T-cell (primary cell): Measurements from ENCODE around the gene ELSPBP1. TPM values are rescaled to one million over a fixed set of nuclear protein-coding genes. Genes with fewer than 3 reads are reported as not detected.
"Not testable (repeated sequence)": the region's sequence is repeated elsewhere in the genome, so short reads cannot be mapped to it uniquely, and the experiment has no call there.

Source experiments
- ATAC-seq, 4 experiments: fragments of 200-7000 bp in 3 of 4; fragments of 150-1000 bp in 1 of 4; cut with Tn5 transposase; replicated peaks in 1 of 4; 1 replicate in 3 of 4; 2 replicates in 1 of 4; pipeline ENCODE4 v1.10.0; 2021; ENCODE audit warnings: moderate library complexity in 3 of 4, mild to moderate bottlenecking in 2 of 4, moderate number of reproducible peaks in 1 of 4
- CTCF ChIA-PET, 2 donors: fragments of 300-600 bp; sonication (Branson Sonifier 250); formaldehyde crosslinking; loops; one replicate each; lab custom pipeline; 2022; ENCODE audit warnings: antibody characterized with exemption in 2 of 2; lab: Charles Lee
- POLR2A ChIA-PET, 2 donors: fragments of 300-600 bp; sonication (Branson Sonifier 250); formaldehyde crosslinking; loops; one replicate each; lab custom pipeline; 2022; ENCODE audit warnings: antibody characterized with exemption in 2 of 2; lab: Charles Lee
- DNase-seq, 35 experiments: peaks; one replicate each; pipeline versions ENCODE4 v3.0.0 to v3.0.0-alpha.2; 2013 to 2023
- H3K27ac ChIP-seq: one replicate; pipeline ENCODE4 v1.5.1; 2013; ENCODE audit warnings: low read length
- H3K27me3 ChIP-seq, 2 experiments: replicated peaks in 1 of 2; 1 replicate in 1 of 2; 2 replicates in 1 of 2; pipeline versions ENCODE4 v1.6.1 to v1.7.0; 2013; ENCODE audit warnings: low read length in 1 of 2, mixed read lengths in 1 of 2; ENCODE audit not compliant: control insufficient read depth in 2 of 2, insufficient read depth in 2 of 2; ENCODE audit errors: extremely low read depth in 1 of 2
- H3K36me3 ChIP-seq, 2 donors: 1 replicate in 1 of 2; 2 replicates in 1 of 2; pipeline versions ENCODE4 v1.6.1 to v1.7.0; 2013; ENCODE audit warnings: low read length in 1 of 2; ENCODE audit not compliant: control insufficient read depth in 2 of 2, insufficient read depth in 1 of 2; ENCODE audit errors: extremely low read depth in 1 of 2
- H3K4me1 ChIP-seq, 2 experiments: 1 replicate in 1 of 2; 2 replicates in 1 of 2; pipeline versions ENCODE4 v1.6.1 to v1.7.0; 2013; ENCODE audit warnings: low read length in 2 of 2, mixed read lengths in 1 of 2; ENCODE audit not compliant: insufficient read depth in 2 of 2, control insufficient read depth in 1 of 2; ENCODE audit errors: extremely low read depth in 1 of 2
- H3K4me3 ChIP-seq, 2 donors: 1 replicate in 1 of 2; 2 replicates in 1 of 2; pipeline versions ENCODE4 v1.5.1 to v1.7.0; 2013; ENCODE audit warnings: mild to moderate bottlenecking in 2 of 2, low read length in 1 of 2, moderate library complexity in 1 of 2; ENCODE audit not compliant: control insufficient read depth in 1 of 2; ENCODE audit errors: extremely low read depth in 1 of 2
- H3K9me3 ChIP-seq: 2 replicates; pipeline ENCODE4 v1.7.0; 2013
- H3K27ac Mint-ChIP-seq, 2 donors: one replicate each; pipeline ENCODE4 v1.8.0; 2020 to 2021; ENCODE audit warnings: mild to moderate bottlenecking in 2 of 2, mixed read lengths in 2 of 2
- H3K27me3 Mint-ChIP-seq, 2 donors: one replicate each; pipeline ENCODE4 v1.8.0; 2021 to 2022; ENCODE audit warnings: mixed read lengths in 2 of 2
- H3K36me3 Mint-ChIP-seq: one replicate; pipeline ENCODE4 v1.8.0; 2021; ENCODE audit warnings: mixed read lengths
- H3K4me1 Mint-ChIP-seq, 3 donors: one replicate each; pipeline ENCODE4 v1.8.0; 2020 to 2022; ENCODE audit warnings: mixed read lengths in 3 of 3, mild to moderate bottlenecking in 1 of 3
- H3K4me3 Mint-ChIP-seq, 3 donors: one replicate each; pipeline ENCODE4 v1.8.0; 2020 to 2022; ENCODE audit warnings: mild to moderate bottlenecking in 3 of 3, mixed read lengths in 3 of 3, moderate library complexity in 3 of 3
- H3K9me3 Mint-ChIP-seq, 3 donors: one replicate each; pipeline ENCODE4 v1.8.0; 2020 to 2022; ENCODE audit warnings: mixed read lengths in 3 of 3
- WGBS: methylation state at CpG from one replicate; pipeline ENCODE4 v1.1.5; 2013; ENCODE audit warnings: missing lambda C conversion rate; ENCODE audit not compliant: insufficient coverage; 5-methylcytosine and 5-hydroxymethylcytosine counted together
- total RNA-seq, 35 experiments: library from RNA in 6 of 35; stranded (reverse) in 6 of 35; fragments of 120-200 nt in 1 of 35; gene quantifications; one replicate each; pipeline versions ENCODE4 v1.2.1 to v1.2.4 and lab custom pipeline; 2013 to 2026

ELSPBP1 gene
- total RNA-seq, 5 donors from 2014 or later (not counting 1 experiment from before 2014, with no cell fraction given), result not detected

DNA sequence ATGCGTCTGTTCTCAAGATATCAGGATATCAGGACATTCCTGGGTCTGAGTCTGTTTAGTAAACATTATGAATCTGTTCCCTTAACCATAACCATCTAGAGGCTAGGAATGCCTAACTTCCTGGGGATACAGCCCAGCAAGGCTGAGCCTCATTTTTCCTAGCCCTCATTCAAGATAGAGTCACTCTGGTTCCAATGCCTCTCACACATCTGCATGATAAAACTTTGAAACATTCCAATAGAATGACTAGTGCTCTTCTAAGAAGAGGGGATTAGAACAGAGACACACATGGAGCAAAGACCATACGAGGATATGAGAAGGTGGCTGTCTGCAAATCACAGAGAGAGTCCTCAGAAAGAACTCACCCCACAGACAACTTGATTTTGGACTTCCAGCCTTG is 70.1 kb downstream of the ELSPBP1 start:
- Mint-ChIP-seq H3K4me1 (no peaks in the 10 kb centered on the region), H3K9me3 (no peaks in the 10 kb centered on the region), H3K27me3 (peaks cover 16 to 20% of the 10 kb centered on the region in 2 donors), H3K27ac (no peak overlapping the region), H3K4me3 (no peak overlapping the region), H3K36me3 (no peaks in the 10 kb centered on the region)
- no peak for DNase-seq
- Histone ChIP-seq H3K4me1 (no peaks in the 10 kb centered on the region), H3K27ac (no peak overlapping the region), H3K36me3 (no peaks in the 10 kb centered on the region), H3K9me3 (no peaks in the 10 kb centered on the region), H3K4me3 (no peak overlapping the region), H3K27me3 (peaks cover 0 to 26% of the 10 kb centered on the region in 2 experiments)
- POLR2A ChIA-PET, result no interaction called here
- WGBS, result no CpG with 5 or more reads among the region's 2 CpGs
- ATAC-seq, result no peak
- CTCF ChIA-PET, result no interaction called here

- ChIA-PET CTCF (interaction anchor here in 1 of 2 donors (0.6 kb wide), 1 partner anchor 26 kb away, joined by 3 read pairs; no protein-coding TSS in a partner anchor), POLR2A (interaction anchor here in 1 of 2 donors (0.6 kb wide), 1 partner anchor 247 kb away, joined by 3 read pairs; no protein-coding TSS in a partner anchor)
- peaks cover 0 to 16% of the 10 kb centered on the region in 2 experiments for H3K27me3 ChIP-seq
- H3K4me3 ChIP-seq, result no peak overlapping the region
- H3K36me3 Mint-ChIP-seq, result peaks cover 4% of the 10 kb centered on the region
- DNase-seq (no peak), ATAC-seq (no peak)
- H3K36me3 ChIP-seq, result no peaks in the 10 kb centered on the region
- no peak overlapping the region for H3K4me3 Mint-ChIP-seq
- no peaks in the 10 kb centered on the region for H3K4me1 Mint-ChIP-seq
- no peak overlapping the region for H3K27ac ChIP-seq
- H3K9me3 ChIP-seq, result no peaks in the 10 kb centered on the region
- no peaks in the 10 kb centered on the region for H3K9me3 Mint-ChIP-seq
- WGBS, result 43% methylated on average over 1 of the region's 2 CpGs
- H3K27ac Mint-ChIP-seq, result no peak overlapping the region
- H3K27me3 Mint-ChIP-seq, result peaks cover 0 to 8% of the 10 kb centered on the region in 2 donors
- H3K4me1 ChIP-seq, result no peaks in the 10 kb centered on the region
Observed at GRCh38 chr19:48069435-48069834, 75.0 kb downstream of the ELSPBP1 start.

- H3K36me3 Mint-ChIP-seq, H3K4me1 ChIP-seq, ATAC-seq, H3K27me3 Mint-ChIP-seq, DNase-seq, H3K4me3 Mint-ChIP-seq, POLR2A ChIA-PET, H3K4me1 Mint-ChIP-seq, H3K36me3 ChIP-seq, H3K9me3 ChIP-seq, H3K4me3 ChIP-seq, H3K27ac ChIP-seq, H3K27ac Mint-ChIP-seq, CTCF ChIA-PET, H3K9me3 Mint-ChIP-seq: not testable (repeated sequence)
- WGBS, result 100% methylated on average over 1 of the region's 3 CpGs
- H3K27me3 ChIP-seq, result peaks cover 0 to 19% of the 10 kb centered on the region in 2 experiments
Observed at GRCh38 chr19:48070177-48070769, 75.8 kb downstream of the ELSPBP1 start.

Other genes starting within 250 kb of the ELSPBP1 start
- gene NOP53, start 249.1 kb upstream of the ELSPBP1 start, total RNA-seq, result 1,000 to 10,000 TPM in 1 of 5 donors, 100 to 1,000 TPM in 4; 832 to 1,046 (median 935) TPM
- 100 to 1,000 TPM in 4 of 5 donors, 10 to 100 TPM in 1; 91.5 to 111 (median 101) TPM for gene SELENOW, start 215.9 kb upstream of the ELSPBP1 start, total RNA-seq
- gene TPRX1, start 190.1 kb upstream of the ELSPBP1 start, total RNA-seq, result not detected
- gene CRX, start 172.7 kb upstream of the ELSPBP1 start, total RNA-seq, result not detected
- gene TPRX2, start 135.4 kb upstream of the ELSPBP1 start, total RNA-seq, result not detected
- gene SULT2A1, start 108.3 kb upstream of the ELSPBP1 start, total RNA-seq, result under 1 TPM in 3 of 5 donors, not detected in 2; 0.22 to 0.44 (median 0.30) TPM
- gene BSPH1, start 2.5 kb upstream of the ELSPBP1 start, total RNA-seq, result not detected
- gene CABP5, start 49.4 kb downstream of the ELSPBP1 start, total RNA-seq, result not detected
- gene PLA2G4C, start 116.2 kb downstream of the ELSPBP1 start, total RNA-seq, result 1 to 10 TPM; 1.3 to 9.5 (median 3.4) TPM
- gene LIG1, start 175.7 kb downstream of the ELSPBP1 start, total RNA-seq, result 100 to 1,000 TPM in 3 of 5 donors, 10 to 100 TPM in 2; 58.7 to 127 (median 112) TPM
- 10 to 100 TPM in 3 of 5 donors, 1 to 10 TPM in 2; 5.4 to 14.7 (median 11.6) TPM for gene ZSWIM9, start 176.0 kb downstream of the ELSPBP1 start, total RNA-seq